Measurements from ENCODE around the gene ERG.

GRCh38 chr21:38495242-38495641, 3.0 kb downstream of the ERG start:
- TF ChIP-seq CTCF (IDR thresholded peaks at IDR 0.05) (no peak), TCF7 (CRISPR knock-in tag; IDR thresholded peaks at IDR 0.05; ENCODE audit: low read depth) (no peak), ARID4B (CRISPR knock-in tag; IDR thresholded peaks at IDR 0.05; ENCODE audit: borderline replicate concordance) (no peak)

Measured in WTC11 (cell line).